GM12878 (cell line): ENCODE measurements around the gene NTSR1. TPM values are rescaled to one million over a fixed set of nuclear protein-coding genes. Genes with fewer than 3 reads are reported as not detected.

Experiments used
- ATAC-seq: fragments of 200-7000 bp; cut with Tn5 transposase; 3 replicates; pipeline ENCODE4 v1.9.1; 2020; ENCODE audit warnings: mild to moderate bottlenecking, moderate library complexity
- BruUV-seq: library from RNA; stranded (reverse); fragments of 400-500 nt; replicated peaks from 2 replicates; lab custom pipeline; 2021; lab: Mats Ljungman, UMichigan
- CTCF ChIA-PET: fragments of 300-600 bp; sonication (Branson Sonifier 250); formaldehyde crosslinking; extraction: SDS; loops from one replicate; lab custom pipeline; 2021; ENCODE audit warnings: inconsistent platforms; lab: Yijun Ruan, JAX
- POLR2A ChIA-PET: fragments of 350-600 bp; formaldehyde crosslinking; extraction: SDS; loops from one replicate; lab custom pipeline; 2021; ENCODE audit warnings: inconsistent platforms; lab: Charles Lee
- RAD21 ChIA-PET: fragments of 300-600 bp; sonication (Branson Sonifier 250); formaldehyde crosslinking; loops from one replicate; lab custom pipeline; 2023; ENCODE audit warnings: antibody characterized with exemption; ENCODE audit not compliant: unreplicated experiment; lab: Charles Lee
- SMC1A ChIA-PET: fragments of 300-600 bp; sonication (Branson Sonifier 250); formaldehyde crosslinking; loops from one replicate; lab custom pipeline; 2023; ENCODE audit not compliant: unreplicated experiment, uncharacterized antibody; lab: Charles Lee
- DNase-seq: peaks from one replicate; pipeline ENCODE4 v3.0.0-alpha.2; 2011; ENCODE audit warnings: low read depth, low spot score
- FAIRE-seq: peaks from 3 replicates; lab custom pipeline; 2011; peaks lifted over from hg19 to GRCh38; lab: Jason Lieb, UNC
- H2AFZ ChIP-seq: 2 replicates; pipeline ENCODE4 v1.6.0; 2011; ENCODE audit warnings: low read depth, low read length, control low read depth; ENCODE audit not compliant: control insufficient read depth
- H3K27ac ChIP-seq: 2 replicates; pipeline ENCODE4 v1.5.1; 2011; ENCODE audit warnings: control low read depth; ENCODE audit not compliant: control insufficient read depth, insufficient read depth
- H3K27me3 ChIP-seq, 2 experiments: replicated peaks in 1 of 2; 2 replicates each; pipeline versions ENCODE4 v1.6.0 to v1.6.1; 2011; ENCODE audit warnings: low read length in 1 of 2; ENCODE audit not compliant: control insufficient read depth in 2 of 2, insufficient read depth in 2 of 2
- H3K36me3 ChIP-seq, 2 experiments: 2 replicates each; pipeline ENCODE4 v1.5.1; 2011; ENCODE audit warnings: low read length in 1 of 2; ENCODE audit not compliant: control insufficient read depth in 2 of 2, insufficient read depth in 2 of 2
- H3K4me1 ChIP-seq: 2 replicates; pipeline ENCODE4 v1.6.1; 2011; ENCODE audit warnings: mild to moderate bottlenecking, low read length, moderate library complexity, mixed read lengths; ENCODE audit not compliant: control insufficient read depth, insufficient read depth
- H3K4me2 ChIP-seq: 2 replicates; pipeline ENCODE4 v1.6.0; 2011; ENCODE audit warnings: control low read depth; ENCODE audit not compliant: control insufficient read depth, insufficient read depth
- H3K4me3 ChIP-seq: fragments of 200-600 bp; sonication (generic); 2 replicates; pipeline ENCODE4 v1.5.1; 2016
- H3K79me2 ChIP-seq: 2 replicates; pipeline ENCODE4 v1.6.0; 2011; ENCODE audit warnings: low read length; ENCODE audit not compliant: control insufficient read depth, insufficient read depth
- H3K9ac ChIP-seq: 2 replicates; pipeline ENCODE4 v1.8.0; 2011; ENCODE audit warnings: low read length, control low read depth, mixed read lengths; ENCODE audit not compliant: control insufficient read depth, insufficient read depth
- H3K9me3 ChIP-seq: replicated peaks from 3 replicates; pipeline ENCODE4 v1.5.1; 2011; ENCODE audit warnings: mild to moderate bottlenecking, low read length; ENCODE audit not compliant: control insufficient read depth, insufficient read depth
- H4K20me1 ChIP-seq: 2 replicates; pipeline ENCODE4 v1.6.0; 2011; ENCODE audit not compliant: control insufficient read depth, insufficient read depth
- BACH1 ChIP-seq: fragments of 450-650 bp; IDR thresholded peaks from 2 replicates; pipeline ENCODE4 v1.6.1; 2017; ENCODE audit warnings: mild to moderate bottlenecking, borderline replicate concordance
- CBFB ChIP-seq: IDR thresholded peaks from 2 replicates; pipeline ENCODE4 v1.6.1; 2016; ENCODE audit warnings: antibody characterized with exemption, low read depth
- E2F4 ChIP-seq: IDR thresholded peaks from 2 replicates; pipeline ENCODE4 v1.6.1; 2012; ENCODE audit warnings: low read depth, low read length, improper control_type of control experiment
- HDAC2 ChIP-seq: fragments of 200-600 bp; sonication (generic); IDR thresholded peaks from 2 replicates; pipeline ENCODE4 v1.6.1; 2017
- MEF2A ChIP-seq: IDR thresholded peaks from 2 replicates; pipeline ENCODE4 v1.6.1; 2011; ENCODE audit warnings: low read depth, mild to moderate bottlenecking, low read length, moderate library complexity; ENCODE audit not compliant: insufficient read depth
- MEF2B ChIP-seq: fragments of 450-650 bp; IDR thresholded peaks from 2 replicates; pipeline ENCODE4 v1.6.1; 2018; ENCODE audit warnings: mild to moderate bottlenecking, moderate library complexity; ENCODE audit not compliant: partially characterized antibody, poor library complexity, severe bottlenecking
- MYB ChIP-seq: fragments of 150-350 bp; IDR thresholded peaks from 2 replicates; pipeline ENCODE4 v1.6.1; 2014; ENCODE audit warnings: mild to moderate bottlenecking, low read depth, low read length, borderline replicate concordance
- NFYB ChIP-seq: IDR thresholded peaks from 2 replicates; pipeline ENCODE4 v1.6.1; 2011; ENCODE audit warnings: low read depth, mild to moderate bottlenecking, low read length, improper control_type of control experiment, moderate library complexity; ENCODE audit not compliant: insufficient read depth
- PRDM15 ChIP-seq: fragments of 450-650 bp; formaldehyde crosslinking; IDR thresholded peaks from 2 replicates; pipeline ENCODE4 v1.4.0; 2020; ENCODE audit warnings: mild to moderate bottlenecking, moderate library complexity
- SIN3A ChIP-seq: IDR thresholded peaks from 2 replicates; pipeline ENCODE4 v1.6.1; 2012; ENCODE audit warnings: low read depth, low read length, improper control_type of control experiment
- TCF3 ChIP-seq: IDR thresholded peaks from 2 replicates; pipeline ENCODE4 v1.6.1; 2012; ENCODE audit warnings: low read depth, mild to moderate bottlenecking, low read length, borderline replicate concordance; ENCODE audit not compliant: insufficient read depth
- WGBS: methylation state at CpG from one replicate; pipeline ENCODE4 v1.1.6; 2016; ENCODE audit warnings: low lambda C conversion rate; ENCODE audit not compliant: insufficient replicate concordance, insufficient coverage; ENCODE audit errors: missing lambda C conversion rate; 5-methylcytosine and 5-hydroxymethylcytosine counted together
- in situ Hi-C: fragments of 300-500 bp; cut with MboI; formaldehyde crosslinking; loops from 9 replicates; pipeline ENCODE4 v1.14.3; 2018; ENCODE audit warnings: mixed read lengths
- intact Hi-C: fragments of 100-400 bp; cut with micrococcal nuclease; formaldehyde crosslinking; loops from one replicate; pipeline ENCODE4 v1.14.2; 2022; ENCODE audit not compliant: unreplicated experiment
- polyA plus RNA-seq, 11 experiments: library from polyadenylated mRNA; depleted of rRNA in 4 of 11; unstranded in 6 of 11; stranded (reverse) in 5 of 11; fragments of >200 nt; fragmentation: Nextera tagmentation in 4 of 11; fragmentation: Illumina TruSeq in 1 of 11; extraction: Ambion mirVana in 4 of 11; extraction: Trizol in 1 of 11; gene quantifications; 1 replicate in 1 of 11; 2 replicates in 10 of 11; pipeline versions ENCODE4 v1.2.1 to v1.2.3, GENCODE V29; 2011 to 2016; ENCODE audit warnings: inconsistent platforms in 2 of 11, missing spikeins in 2 of 11, low read depth in 1 of 11
- total RNA-seq, 4 experiments: library from RNA; depleted of rRNA in 3 of 4; stranded (reverse); fragments of >200 nt in 3 of 4; fragmentation: Illumina TruSeq in 1 of 4; extraction: Trizol in 1 of 4; gene quantifications; 2 replicates each; pipeline versions ENCODE4 v1.2.1 to v1.2.3, GENCODE V29; 2013 to 2021

NTSR1 gene
- total and polyA plus RNA-seq, 10 of the 15 experiments (the other 5 are each of a cell fraction or from before 2014, with no cell fraction given) = not detected

GRCh38 chr20:62779417-62779685, 70.7 kb downstream of the NTSR1 start:
- H4K20me1 ChIP-seq = no peaks in the 10 kb centered on the region
- peaks cover 10% of the 10 kb centered on the region for H3K4me1 ChIP-seq
- ChIA-PET RAD21 (no interaction called here), POLR2A (no interaction called here), CTCF (interaction anchor here (1.0 kb wide), 1 partner anchor 12 kb away, joined by 3 read pairs; no protein-coding TSS in a partner anchor), SMC1A (no interaction called here)
- no peak overlapping the region for H3K4me2 ChIP-seq
- TF ChIP-seq MEF2B (no peak), MEF2A (no peak)
- no peaks in the 10 kb centered on the region for H3K79me2 ChIP-seq
- no peaks in the 10 kb centered on the region for H3K36me3 ChIP-seq
- 79% methylated on average over 7 of the region's 7 CpGs for WGBS
- in situ Hi-C loops = loop anchor here (5.0 kb wide), 1 partner anchor 48 kb away; no protein-coding TSS in a partner anchor
- no peak overlapping the region for H3K9ac ChIP-seq
- FAIRE-seq (no peak), ATAC-seq (no peak), DNase-seq (no peak)
- H3K9me3 ChIP-seq = no peaks in the 10 kb centered on the region; the same call in 2 of the 3 replicates
- H3K27ac ChIP-seq = no peak overlapping the region
- H3K27me3 ChIP-seq = peaks cover 0 to 1% of the 10 kb centered on the region in 2 experiments; a peak in 1 of 4 replicates
- intact Hi-C loops = no loop called here
- no peak overlapping the region for H2AFZ ChIP-seq
- no TSS peak for BruUV-seq
- no peak overlapping the region for H3K4me3 ChIP-seq

- in situ Hi-C loops = no loop called here
- no peak for ATAC-seq
- no peak for TF ChIP-seq BACH1
- no peak for TF ChIP-seq SIN3A
- no peak for TF ChIP-seq TCF3
- no peak for TF ChIP-seq MYB
- TF ChIP-seq HDAC2 = no peak
- TF ChIP-seq NFYB = no peak
- TF ChIP-seq E2F4 = no peak
- TF ChIP-seq PRDM15 (CRISPR knock-in tag) = no peak
- TF ChIP-seq CBFB = no peak
These were observed 71.6 kb downstream of the NTSR1 start for GRCh38 chr20:62780204-62780603.

More at GRCh38 chr20:62780204-62780603, 71.6 kb downstream of the NTSR1 start:
- CTCF ChIA-PET = no interaction called here
- H3K4me2 ChIP-seq = no peak overlapping the region
- no peak overlapping the region for H2AFZ ChIP-seq
- 62% methylated on average over 20 of the region's 20 CpGs for WGBS
- RAD21 ChIA-PET = no interaction called here
- POLR2A ChIA-PET = no interaction called here
- FAIRE-seq = no peak
- no peak overlapping the region for H3K9ac ChIP-seq
- no peaks in the 10 kb centered on the region for H3K36me3 ChIP-seq
- no peaks in the 10 kb centered on the region; the same call in 2 of the 3 replicates for H3K9me3 ChIP-seq
- SMC1A ChIA-PET = no interaction called here
- H3K79me2 ChIP-seq = no peaks in the 10 kb centered on the region
- no TSS peak for BruUV-seq
- peaks cover 10% of the 10 kb centered on the region for H3K4me1 ChIP-seq
- no peak for DNase-seq
- intact Hi-C loops = no loop called here
- no peak overlapping the region for H3K4me3 ChIP-seq
- H3K27me3 ChIP-seq = peaks cover 0 to 1% of the 10 kb centered on the region in 2 experiments; a peak in 1 of 4 replicates
- H3K27ac ChIP-seq = no peak overlapping the region
- no peaks in the 10 kb centered on the region for H4K20me1 ChIP-seq
